Measurements from ENCODE around the gene NLRP1.

DNA sequence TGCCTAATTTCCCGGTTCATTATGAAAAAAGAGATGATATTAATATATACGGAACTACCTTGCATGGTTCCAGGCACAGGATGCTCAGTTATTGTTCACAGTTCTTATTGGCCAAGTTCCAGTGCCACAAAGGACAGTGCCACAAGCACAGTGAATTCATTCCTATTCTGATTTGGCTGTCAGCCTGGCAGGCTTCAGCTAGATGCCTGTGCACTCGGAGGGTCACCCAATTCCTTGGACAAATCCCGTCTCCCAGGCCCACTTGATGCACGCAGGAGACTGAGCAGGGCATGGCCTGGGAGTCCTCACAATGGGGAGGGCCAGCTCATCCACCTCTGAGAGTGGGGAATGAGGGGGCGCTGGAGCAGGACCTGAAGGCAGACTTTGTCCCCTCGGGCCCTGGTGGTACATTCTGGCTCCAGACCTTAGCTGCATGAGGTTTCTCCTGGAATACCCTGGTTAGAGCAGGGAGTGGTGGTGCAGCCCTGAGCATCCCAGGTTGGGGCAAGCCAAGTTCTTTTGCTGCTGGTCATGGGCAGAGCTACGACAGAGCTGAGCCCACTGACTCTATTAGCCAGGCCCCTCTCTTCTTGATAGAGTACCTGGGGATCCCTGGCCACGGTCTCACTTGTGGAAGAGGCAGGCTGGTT, 56.6 kb downstream of the NLRP1 start:
- TF ChIP-seq CTCF (IDR thresholded peaks at IDR 0.05): no peak
- TF ChIP-seq EZH2 (IDR thresholded peaks at IDR 0.05): no peak
- TF ChIP-seq EZH2phosphoT487 (IDR thresholded peaks at IDR 0.05): no peak

All from neural progenitor cell (in vitro differentiated cells).